ENCODE data around the gene FIG4. TPM values are rescaled to one million over a fixed set of nuclear protein-coding genes. Genes with fewer than 3 reads are reported as not detected.

The FIG4 gene
- total and polyA plus RNA-seq, 2 of the 13 experiments (the other 11 are each of a cell fraction or from before 2014, with no cell fraction given): 5.5 to 7.9 TPM

DNA sequence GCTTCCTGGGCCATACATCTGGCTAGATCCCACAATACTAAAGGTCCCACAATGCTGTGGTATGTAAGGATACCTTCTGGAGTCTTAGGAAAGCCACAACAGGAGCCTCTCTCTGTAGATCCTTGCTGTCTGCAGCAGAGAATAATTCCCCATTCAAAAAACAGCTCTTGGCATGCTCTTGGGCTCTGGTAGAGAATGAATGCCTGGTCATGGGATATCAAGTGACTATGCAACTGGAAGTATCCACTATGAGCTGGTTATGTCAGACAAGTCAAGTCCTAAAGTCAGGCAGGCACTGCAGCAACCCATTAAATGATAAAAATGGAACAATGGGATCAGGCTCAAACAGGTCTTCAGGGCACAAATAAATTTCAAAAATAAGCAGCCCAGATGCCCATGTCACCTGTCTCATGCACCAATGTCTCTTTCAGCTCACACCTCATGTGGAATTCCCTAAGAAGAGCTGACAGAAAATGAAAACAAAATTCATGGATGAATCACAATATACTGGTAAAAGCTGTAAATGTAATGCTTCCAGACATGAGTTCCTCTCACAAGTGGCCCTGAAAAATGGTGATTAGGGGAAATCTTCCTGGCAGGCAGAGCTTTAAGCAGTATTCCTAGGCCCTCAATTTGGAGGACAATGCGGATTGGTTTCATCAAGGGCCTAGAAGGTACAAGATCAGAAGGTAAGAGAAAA, 4.4 kb upstream of the FIG4 start (continued):
- TF ChIP-seq, protein P1, sequence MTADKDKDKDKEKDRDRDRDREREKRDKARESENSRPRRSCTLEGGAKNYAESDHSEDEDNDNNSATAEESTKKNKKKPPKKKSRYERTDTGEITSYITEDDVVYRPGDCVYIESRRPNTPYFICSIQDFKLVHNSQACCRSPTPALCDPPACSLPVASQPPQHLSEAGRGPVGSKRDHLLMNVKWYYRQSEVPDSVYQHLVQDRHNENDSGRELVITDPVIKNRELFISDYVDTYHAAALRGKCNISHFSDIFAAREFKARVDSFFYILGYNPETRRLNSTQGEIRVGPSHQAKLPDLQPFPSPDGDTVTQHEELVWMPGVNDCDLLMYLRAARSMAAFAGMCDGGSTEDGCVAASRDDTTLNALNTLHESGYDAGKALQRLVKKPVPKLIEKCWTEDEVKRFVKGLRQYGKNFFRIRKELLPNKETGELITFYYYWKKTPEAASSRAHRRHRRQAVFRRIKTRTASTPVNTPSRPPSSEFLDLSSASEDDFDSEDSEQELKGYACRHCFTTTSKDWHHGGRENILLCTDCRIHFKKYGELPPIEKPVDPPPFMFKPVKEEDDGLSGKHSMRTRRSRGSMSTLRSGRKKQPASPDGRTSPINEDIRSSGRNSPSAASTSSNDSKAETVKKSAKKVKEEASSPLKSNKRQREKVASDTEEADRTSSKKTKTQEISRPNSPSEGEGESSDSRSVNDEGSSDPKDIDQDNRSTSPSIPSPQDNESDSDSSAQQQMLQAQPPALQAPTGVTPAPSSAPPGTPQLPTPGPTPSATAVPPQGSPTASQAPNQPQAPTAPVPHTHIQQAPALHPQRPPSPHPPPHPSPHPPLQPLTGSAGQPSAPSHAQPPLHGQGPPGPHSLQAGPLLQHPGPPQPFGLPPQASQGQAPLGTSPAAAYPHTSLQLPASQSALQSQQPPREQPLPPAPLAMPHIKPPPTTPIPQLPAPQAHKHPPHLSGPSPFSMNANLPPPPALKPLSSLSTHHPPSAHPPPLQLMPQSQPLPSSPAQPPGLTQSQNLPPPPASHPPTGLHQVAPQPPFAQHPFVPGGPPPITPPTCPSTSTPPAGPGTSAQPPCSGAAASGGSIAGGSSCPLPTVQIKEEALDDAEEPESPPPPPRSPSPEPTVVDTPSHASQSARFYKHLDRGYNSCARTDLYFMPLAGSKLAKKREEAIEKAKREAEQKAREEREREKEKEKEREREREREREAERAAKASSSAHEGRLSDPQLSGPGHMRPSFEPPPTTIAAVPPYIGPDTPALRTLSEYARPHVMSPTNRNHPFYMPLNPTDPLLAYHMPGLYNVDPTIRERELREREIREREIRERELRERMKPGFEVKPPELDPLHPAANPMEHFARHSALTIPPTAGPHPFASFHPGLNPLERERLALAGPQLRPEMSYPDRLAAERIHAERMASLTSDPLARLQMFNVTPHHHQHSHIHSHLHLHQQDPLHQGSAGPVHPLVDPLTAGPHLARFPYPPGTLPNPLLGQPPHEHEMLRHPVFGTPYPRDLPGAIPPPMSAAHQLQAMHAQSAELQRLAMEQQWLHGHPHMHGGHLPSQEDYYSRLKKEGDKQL (CRISPR knock-in tag; IDR thresholded peaks at IDR 0.05; ENCODE audit: low read depth): no peak
- TF ChIP-seq ZNF678 (CRISPR knock-in tag; IDR thresholded peaks at IDR 0.05) (no peak), CREB1 (IDR thresholded peaks at IDR 0.05) (no peak), CREB1 (CRISPR knock-in tag; IDR thresholded peaks at IDR 0.05) (no peak), MED1 (CRISPR knock-in tag; IDR thresholded peaks at IDR 0.05) (no peak)
- TF ChIP-seq, protein P2, sequence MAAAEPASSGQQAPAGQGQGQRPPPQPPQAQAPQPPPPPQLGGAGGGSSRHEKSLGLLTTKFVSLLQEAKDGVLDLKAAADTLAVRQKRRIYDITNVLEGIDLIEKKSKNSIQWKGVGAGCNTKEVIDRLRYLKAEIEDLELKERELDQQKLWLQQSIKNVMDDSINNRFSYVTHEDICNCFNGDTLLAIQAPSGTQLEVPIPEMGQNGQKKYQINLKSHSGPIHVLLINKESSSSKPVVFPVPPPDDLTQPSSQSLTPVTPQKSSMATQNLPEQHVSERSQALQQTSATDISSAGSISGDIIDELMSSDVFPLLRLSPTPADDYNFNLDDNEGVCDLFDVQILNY (CRISPR knock-in tag; conservative IDR thresholded peaks at IDR 0.05): no peak

DNA sequence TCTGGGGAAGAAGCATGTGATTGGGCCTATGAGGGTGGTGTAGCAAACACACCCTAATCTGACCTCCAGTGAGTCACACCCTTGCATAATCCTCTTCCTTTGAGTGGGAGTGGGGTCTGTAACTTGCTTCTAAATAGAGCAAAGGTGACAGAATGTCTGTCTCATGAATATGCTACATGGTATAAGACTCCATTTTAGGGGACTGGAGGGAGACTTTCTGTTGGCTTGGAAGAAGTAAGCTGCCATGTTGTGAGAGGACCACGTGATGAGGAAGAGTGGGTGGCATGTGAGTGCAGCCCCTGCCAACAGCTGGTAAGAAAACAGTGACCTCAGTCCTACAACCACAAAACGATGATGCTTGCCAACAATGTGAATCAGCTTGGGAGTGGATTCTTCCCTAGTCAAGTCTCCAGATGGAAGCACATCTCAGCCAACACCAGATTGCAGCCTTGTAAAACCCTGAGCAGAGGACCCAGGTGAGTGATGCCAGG, 3.8 kb upstream of the FIG4 start:
- ChIA-PET CTCF (ENCODE audit: low intra/inter-chr PET ratio, low total read pairs) (no interaction called here), POLR2A (no interaction called here)
- in situ Hi-C loops (cut with HindIII; ENCODE audit: extremely low pct_ligation_motif_present, low pct_unique_long_range_greater_than_20kb) (no loop called here), intact Hi-C loops (cut with micrococcal nuclease; ENCODE audit: unreplicated experiment) (no loop called here)
- H3K79me2 ChIP-seq (ENCODE audit: insufficient read depth, low read length): no peaks in the 10 kb centered on the region
- H3K4me2 ChIP-seq (ENCODE audit: low read depth, low read length): no peak overlapping the region
- no peak for DNase-seq (ENCODE audit: low spot score)
- no TSS peak for BruUV-seq (replicated peaks)
- no peaks in the 10 kb centered on the region for H3K27me3 ChIP-seq (ENCODE audit: control insufficient read depth in 1 of 2, insufficient read depth in 2 of 2, low read length in 2 of 2)
- no peak overlapping the region for H3K4me3 ChIP-seq (replicated peaks in 1 of 3; ENCODE audit: insufficient read depth in 1 of 3, low read depth in 2 of 3, low read length in 3 of 3)
- no peaks in the 10 kb centered on the region for H4K20me1 ChIP-seq (ENCODE audit: insufficient read depth, low read length)
- H3K36me3 ChIP-seq (replicated peaks in 1 of 2; ENCODE audit: control insufficient read depth in 1 of 2, insufficient read depth in 2 of 2, low read length in 2 of 2): no peaks in the 10 kb centered on the region
- H3K9me3 ChIP-seq (ENCODE audit: low read length): no peaks in the 10 kb centered on the region
- peaks cover 15% of the 10 kb centered on the region for H3K4me1 ChIP-seq (ENCODE audit: insufficient read depth, low read length)
- TF ChIP-seq ZNF383 (CRISPR knock-in tag; IDR thresholded peaks at IDR 0.05; ENCODE audit: borderline replicate concordance) (no peak), FOSL2 (CRISPR knock-in tag; IDR thresholded peaks at IDR 0.05) (peak; percentile 36; the same call in 1 of the 2 replicates)
- H3K27ac ChIP-seq (ENCODE audit: extremely low read length, insufficient read depth, low read length): no peak overlapping the region
- no peak for FAIRE-seq
- 32% methylated on average over 2 of the region's 2 CpGs for WGBS (ENCODE audit: low lambda C conversion rate)
- no peak for ATAC-seq
- no peak overlapping the region for H3K9ac ChIP-seq (ENCODE audit: insufficient read depth, low read depth, low read length)
- H2AFZ ChIP-seq (ENCODE audit: low read length): no peak overlapping the region

Data from HepG2 (cell line).